ENCODE measurements around the gene PSRC1.

DNA sequence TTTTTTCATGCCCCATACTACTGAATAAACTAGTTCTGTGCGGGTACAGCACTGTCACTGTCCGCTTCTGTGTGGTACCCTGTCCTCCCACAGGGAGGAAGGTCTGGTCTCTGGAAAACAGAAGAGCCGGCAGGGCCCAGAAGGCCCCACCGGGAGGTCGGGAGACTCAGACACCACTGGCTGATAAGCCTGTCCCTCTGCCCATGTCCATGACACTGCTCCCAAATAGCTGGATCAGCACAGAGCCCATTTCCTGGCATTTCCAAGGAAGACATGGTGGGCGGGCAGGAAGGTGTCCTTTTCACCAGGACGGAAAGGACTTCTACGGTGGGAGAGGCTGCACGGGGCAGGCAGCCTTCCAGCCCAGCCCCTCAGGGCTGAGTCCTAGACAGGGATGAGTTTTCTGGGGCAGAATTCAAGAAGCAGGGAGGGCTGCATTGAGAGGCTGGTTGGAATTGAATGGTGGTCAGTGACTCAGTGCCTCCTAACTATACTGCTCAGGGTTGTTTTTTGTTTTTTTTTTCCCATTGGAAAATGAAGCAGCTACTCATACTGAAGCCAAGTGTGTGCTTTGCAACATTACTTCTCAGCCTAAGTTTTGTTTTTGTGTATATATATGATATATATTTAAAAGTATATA, 7.1 kb downstream of the PSRC1 start:
- TF ChIP-seq, protein P1, sequence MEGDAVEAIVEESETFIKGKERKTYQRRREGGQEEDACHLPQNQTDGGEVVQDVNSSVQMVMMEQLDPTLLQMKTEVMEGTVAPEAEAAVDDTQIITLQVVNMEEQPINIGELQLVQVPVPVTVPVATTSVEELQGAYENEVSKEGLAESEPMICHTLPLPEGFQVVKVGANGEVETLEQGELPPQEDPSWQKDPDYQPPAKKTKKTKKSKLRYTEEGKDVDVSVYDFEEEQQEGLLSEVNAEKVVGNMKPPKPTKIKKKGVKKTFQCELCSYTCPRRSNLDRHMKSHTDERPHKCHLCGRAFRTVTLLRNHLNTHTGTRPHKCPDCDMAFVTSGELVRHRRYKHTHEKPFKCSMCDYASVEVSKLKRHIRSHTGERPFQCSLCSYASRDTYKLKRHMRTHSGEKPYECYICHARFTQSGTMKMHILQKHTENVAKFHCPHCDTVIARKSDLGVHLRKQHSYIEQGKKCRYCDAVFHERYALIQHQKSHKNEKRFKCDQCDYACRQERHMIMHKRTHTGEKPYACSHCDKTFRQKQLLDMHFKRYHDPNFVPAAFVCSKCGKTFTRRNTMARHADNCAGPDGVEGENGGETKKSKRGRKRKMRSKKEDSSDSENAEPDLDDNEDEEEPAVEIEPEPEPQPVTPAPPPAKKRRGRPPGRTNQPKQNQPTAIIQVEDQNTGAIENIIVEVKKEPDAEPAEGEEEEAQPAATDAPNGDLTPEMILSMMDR (conservative IDR thresholded peaks at IDR 0.05; ENCODE audit: low read depth, low read length): no peak
- TF ChIP-seq EZH2 (IDR thresholded peaks at IDR 0.05; ENCODE audit: borderline replicate concordance, low read depth, low read length, poor library complexity, severe bottlenecking): no peak
